H9 (cell line): ENCODE measurements around the gene ITGBL1. TPM values are rescaled to one million over a fixed set of nuclear protein-coding genes. Genes with fewer than 3 reads are reported as not detected.

Source experiments
- DNase-seq: peaks from one replicate; pipeline ENCODE4 v3.0.0-alpha.2; 2017
- H2AFZ ChIP-seq: one replicate; pipeline ENCODE4 v1.6.1; 2013; ENCODE audit warnings: mild to moderate bottlenecking, low read length, control low read depth, moderate library complexity
- H2AK5ac ChIP-seq: 2 replicates; pipeline ENCODE4 v1.6.1; 2013; ENCODE audit warnings: low read length, control low read depth, mixed read lengths; ENCODE audit not compliant: insufficient read length
- H2BK120ac ChIP-seq: one replicate; pipeline ENCODE4 v1.6.1; 2013; ENCODE audit warnings: low read depth, mild to moderate bottlenecking, low read length, control low read depth, inconsistent platforms; ENCODE audit not compliant: poor library complexity, severe bottlenecking
- H2BK12ac ChIP-seq: 2 replicates; pipeline ENCODE4 v1.6.1; 2013; ENCODE audit warnings: low read length, control low read depth, mixed read lengths, low read depth; ENCODE audit not compliant: insufficient read length
- H2BK15ac ChIP-seq: 2 replicates; pipeline ENCODE4 v1.6.1; 2013; ENCODE audit warnings: low read depth, low read length, control low read depth
- H2BK20ac ChIP-seq: one replicate; pipeline ENCODE4 v1.6.1; 2013; ENCODE audit warnings: low read depth, mild to moderate bottlenecking, low read length, control low read depth, inconsistent platforms; ENCODE audit not compliant: poor library complexity, severe bottlenecking
- H2BK5ac ChIP-seq: 2 replicates; pipeline ENCODE4 v1.6.1; 2013; ENCODE audit warnings: low read length, control low read depth, mixed read lengths; ENCODE audit not compliant: insufficient read length
- H3K14ac ChIP-seq: 2 replicates; pipeline ENCODE4 v1.6.1; 2013; ENCODE audit warnings: low read length, control low read depth; ENCODE audit not compliant: insufficient read depth
- H3K18ac ChIP-seq: 2 replicates; pipeline ENCODE4 v1.6.1; 2013; ENCODE audit warnings: low read depth, mild to moderate bottlenecking, mixed read lengths, low read length, control low read depth; ENCODE audit not compliant: insufficient read length
- H3K23ac ChIP-seq: 2 replicates; pipeline ENCODE4 v1.6.1; 2013; ENCODE audit warnings: low read length, control low read depth, mixed read lengths, low read depth; ENCODE audit not compliant: insufficient read length
- H3K23me2 ChIP-seq: 2 replicates; pipeline ENCODE4 v1.6.1; 2013; ENCODE audit warnings: low read depth, mild to moderate bottlenecking, mixed read lengths, low read length, control low read depth; ENCODE audit not compliant: insufficient read length, poor library complexity, severe bottlenecking
- H3K27ac ChIP-seq: 2 replicates; pipeline ENCODE4 v1.5.1; 2013; ENCODE audit warnings: low read length, control low read depth, mixed read lengths, low read depth; ENCODE audit not compliant: insufficient read length
- H3K27me3 ChIP-seq: 2 replicates; pipeline ENCODE4 v1.6.1; 2013; ENCODE audit warnings: low read length, control low read depth, inconsistent platforms; ENCODE audit not compliant: insufficient read depth
- H3K4ac ChIP-seq: 2 replicates; pipeline ENCODE4 v1.6.1; 2013; ENCODE audit warnings: low read depth, mild to moderate bottlenecking, control low read depth, inconsistent platforms, low read length, moderate library complexity
- H3K4me1 ChIP-seq: 2 replicates; pipeline ENCODE4 v1.6.1; 2013; ENCODE audit warnings: low read length, control low read depth, inconsistent platforms; ENCODE audit not compliant: insufficient read depth
- H3K4me2 ChIP-seq: 2 replicates; pipeline ENCODE4 v1.6.1; 2013; ENCODE audit warnings: low read length, control low read depth, mixed read lengths; ENCODE audit not compliant: insufficient read length, insufficient read depth
- H3K56ac ChIP-seq: 2 replicates; pipeline ENCODE4 v1.6.1; 2013; ENCODE audit warnings: low read depth, mild to moderate bottlenecking, mixed read lengths, low read length, control low read depth; ENCODE audit not compliant: insufficient read length
- H3K79me1 ChIP-seq: 2 replicates; pipeline ENCODE4 v1.6.1; 2013; ENCODE audit warnings: low read depth, mild to moderate bottlenecking, moderate library complexity, low read length, control low read depth, inconsistent platforms; ENCODE audit not compliant: insufficient read depth, poor library complexity, severe bottlenecking
- H3K79me2 ChIP-seq: 2 replicates; pipeline ENCODE4 v1.6.1; 2013; ENCODE audit warnings: low read length, control low read depth, inconsistent platforms; ENCODE audit not compliant: insufficient read depth
- H3K9ac ChIP-seq: 2 replicates; pipeline ENCODE4 v1.6.1; 2013; ENCODE audit warnings: low read length, control low read depth, mixed read lengths; ENCODE audit not compliant: insufficient read length; ENCODE audit errors: extremely low read depth
- H3K9me3 ChIP-seq: one replicate; pipeline ENCODE4 v1.6.1; 2013; ENCODE audit warnings: low read depth, low read length, inconsistent platforms; ENCODE audit not compliant: control insufficient read depth
- H3T11ph ChIP-seq: one replicate; pipeline ENCODE4 v1.6.1; 2013; ENCODE audit warnings: mild to moderate bottlenecking, low read length, control low read depth, inconsistent platforms
- H4K20me1 ChIP-seq: one replicate; pipeline ENCODE4 v1.6.1; 2013; ENCODE audit not compliant: control insufficient read depth, insufficient read length, insufficient read depth
- H4K5ac ChIP-seq: 2 replicates; pipeline ENCODE4 v1.6.1; 2013; ENCODE audit warnings: low read depth, mild to moderate bottlenecking, mixed read lengths, low read length, control low read depth; ENCODE audit not compliant: insufficient read length
- H4K8ac ChIP-seq: replicated peaks from 2 replicates; pipeline ENCODE4 v1.6.1; 2013; ENCODE audit warnings: low read length, control low read depth, mixed read lengths, low read depth; ENCODE audit not compliant: insufficient read length
- H4K91ac ChIP-seq: 2 replicates; pipeline ENCODE4 v1.6.1; 2013; ENCODE audit warnings: low read depth, mild to moderate bottlenecking, moderate library complexity, mixed read lengths, low read length, control low read depth; ENCODE audit not compliant: insufficient read length
- H3K27ac Mint-ChIP-seq, 3 experiments: 2 replicates in 2 of 3; 3 replicates in 1 of 3; pipeline ENCODE4 v1.8.0; 2020 to 2021; ENCODE audit warnings: mixed read lengths in 3 of 3, mild to moderate bottlenecking in 1 of 3, moderate library complexity in 1 of 3
- H3K27me3 Mint-ChIP-seq: 2 replicates; pipeline ENCODE4 v1.8.0; 2021; ENCODE audit warnings: low read depth, mild to moderate bottlenecking, moderate library complexity, mixed read lengths
- H3K36me3 Mint-ChIP-seq, 3 experiments: 2 replicates in 2 of 3; 3 replicates in 1 of 3; pipeline ENCODE4 v1.8.0; 2020 to 2021; ENCODE audit warnings: low read depth in 3 of 3, mixed read lengths in 3 of 3; ENCODE audit not compliant: insufficient read depth in 1 of 3
- H3K4me1 Mint-ChIP-seq, 2 experiments: 2 replicates each; pipeline ENCODE4 v1.8.0; 2020; ENCODE audit warnings: mixed read lengths in 2 of 2
- H3K4me3 Mint-ChIP-seq, 2 experiments: 2 replicates in 1 of 2; 3 replicates in 1 of 2; pipeline ENCODE4 v1.8.0; 2020 to 2021; ENCODE audit warnings: mild to moderate bottlenecking in 2 of 2, mixed read lengths in 2 of 2, moderate library complexity in 1 of 2
- H3K9me3 Mint-ChIP-seq, 2 experiments: 2 replicates in 1 of 2; 3 replicates in 1 of 2; pipeline ENCODE4 v1.8.0; 2020; ENCODE audit warnings: mild to moderate bottlenecking in 2 of 2, mixed read lengths in 2 of 2, moderate library complexity in 1 of 2
- WGBS: extraction: QIAGEN DNeasy Blood & Tissue Kit; methylation state at CpG from one replicate; pipeline ENCODE4 v1.1.7; 2013; ENCODE audit warnings: missing lambda C conversion rate, low lambda C conversion rate, mixed read lengths; ENCODE audit not compliant: insufficient read length; ENCODE audit errors: extremely low coverage; 5-methylcytosine and 5-hydroxymethylcytosine counted together
- total RNA-seq: library from RNA; stranded (reverse); gene quantifications from 2 replicates; pipeline ENCODE4 v1.2.1, GENCODE V29; 2021
- TF ChIP-seq, protein P1 (sequence below): fragments of 200-600 bp; sonication (generic); conservative IDR thresholded peaks from 3 replicates; pipeline ENCODE4 v1.8.0; 2021; ENCODE audit warnings: antibody characterized with exemption, mild to moderate bottlenecking

The ITGBL1 gene
- total RNA-seq, 1 experiment from 2014 or later, result not detected

DNA sequence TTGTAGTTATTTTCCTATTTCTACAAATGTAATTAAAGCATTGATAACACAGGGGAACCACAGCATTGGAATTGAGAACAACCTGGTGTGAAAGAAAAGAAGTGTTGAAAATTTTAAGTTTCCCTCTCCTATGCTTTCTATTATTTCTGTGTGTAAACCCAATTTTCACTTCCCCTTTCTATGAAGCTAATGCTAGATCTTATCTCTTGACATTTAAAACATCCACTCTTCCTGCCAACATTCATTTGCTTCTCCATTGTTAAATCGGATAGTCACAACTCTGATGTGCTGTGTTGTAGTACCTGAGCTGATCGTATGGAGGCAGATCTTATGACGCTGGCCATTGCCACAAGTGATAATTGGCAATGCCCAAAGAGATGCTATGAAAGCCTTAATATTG lies 203.0 kb downstream of the ITGBL1 start:
- Histone ChIP-seq H4K5ac (no peak overlapping the region), H4K8ac (no peak overlapping the region), H3K14ac (no peak overlapping the region), H3K23ac (no peak overlapping the region), H3K27me3 (no peaks in the 10 kb centered on the region), H4K20me1 (no peaks in the 10 kb centered on the region), H2BK5ac (no peak overlapping the region), H3K79me2 (no peaks in the 10 kb centered on the region), H3K79me1 (no peaks in the 10 kb centered on the region), H3K18ac (no peak overlapping the region), H3K4me2 (no peak overlapping the region), H3K9me3 (no peaks in the 10 kb centered on the region), H2AK5ac (no peak overlapping the region), H3K27ac (no peak overlapping the region), H2BK120ac (no peak overlapping the region), H3K4ac (no peak overlapping the region), H2BK12ac (no peak overlapping the region), H3K56ac (no peak overlapping the region), H3K9ac (no peak overlapping the region), H3K23me2 (no peaks in the 10 kb centered on the region), H2AFZ (no peak overlapping the region), H2BK15ac (no peak overlapping the region), H3K4me1 (no peaks in the 10 kb centered on the region), H2BK20ac (no peak overlapping the region), H4K91ac (no peak overlapping the region), H3T11ph (no peak overlapping the region)
- H3K4me3 Mint-ChIP-seq, result no peak overlapping the region
- H3K4me1 Mint-ChIP-seq, result peaks cover 0 to 3% of the 10 kb centered on the region in 2 experiments; a peak in 1 of 4 replicates
- DNase-seq, result no peak
- H3K9me3 Mint-ChIP-seq, result no peaks in the 10 kb centered on the region; a peak in 1 of 5 replicates
- no peaks in the 10 kb centered on the region for H3K27me3 Mint-ChIP-seq
- no peak overlapping the region for H3K27ac Mint-ChIP-seq
- no peaks in the 10 kb centered on the region; a peak in 1 of 7 replicates for H3K36me3 Mint-ChIP-seq
- TF ChIP-seq, protein P1, sequence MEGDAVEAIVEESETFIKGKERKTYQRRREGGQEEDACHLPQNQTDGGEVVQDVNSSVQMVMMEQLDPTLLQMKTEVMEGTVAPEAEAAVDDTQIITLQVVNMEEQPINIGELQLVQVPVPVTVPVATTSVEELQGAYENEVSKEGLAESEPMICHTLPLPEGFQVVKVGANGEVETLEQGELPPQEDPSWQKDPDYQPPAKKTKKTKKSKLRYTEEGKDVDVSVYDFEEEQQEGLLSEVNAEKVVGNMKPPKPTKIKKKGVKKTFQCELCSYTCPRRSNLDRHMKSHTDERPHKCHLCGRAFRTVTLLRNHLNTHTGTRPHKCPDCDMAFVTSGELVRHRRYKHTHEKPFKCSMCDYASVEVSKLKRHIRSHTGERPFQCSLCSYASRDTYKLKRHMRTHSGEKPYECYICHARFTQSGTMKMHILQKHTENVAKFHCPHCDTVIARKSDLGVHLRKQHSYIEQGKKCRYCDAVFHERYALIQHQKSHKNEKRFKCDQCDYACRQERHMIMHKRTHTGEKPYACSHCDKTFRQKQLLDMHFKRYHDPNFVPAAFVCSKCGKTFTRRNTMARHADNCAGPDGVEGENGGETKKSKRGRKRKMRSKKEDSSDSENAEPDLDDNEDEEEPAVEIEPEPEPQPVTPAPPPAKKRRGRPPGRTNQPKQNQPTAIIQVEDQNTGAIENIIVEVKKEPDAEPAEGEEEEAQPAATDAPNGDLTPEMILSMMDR, result no peak
- no CpG with 5 or more reads among the region's 3 CpGs for whole genome bisulfite sequencing
